Measurements from ENCODE around the gene SHISA2.

Gene SHISA2

DNA sequence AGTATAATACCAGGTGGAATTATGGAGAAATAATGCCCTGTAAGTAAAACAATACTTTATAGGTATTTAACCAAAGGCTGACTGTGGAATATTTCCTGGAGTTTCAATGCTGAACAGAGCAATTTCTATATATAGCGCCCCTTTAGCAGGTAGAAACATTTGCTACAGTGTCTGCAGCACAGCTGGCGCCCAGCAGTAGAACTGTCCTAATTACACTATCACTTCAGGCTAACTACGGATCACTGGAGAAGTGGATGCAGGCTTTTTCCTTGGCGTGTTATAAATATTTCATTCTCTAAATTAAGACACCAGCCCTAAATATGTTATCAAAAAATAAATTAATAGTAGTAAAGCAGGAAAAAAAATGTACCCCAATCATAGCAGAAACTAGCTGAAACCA lies 3.1 kb downstream of the SHISA2 start:
- DNase-seq (ENCODE audit: low read depth): no peak

DNA sequence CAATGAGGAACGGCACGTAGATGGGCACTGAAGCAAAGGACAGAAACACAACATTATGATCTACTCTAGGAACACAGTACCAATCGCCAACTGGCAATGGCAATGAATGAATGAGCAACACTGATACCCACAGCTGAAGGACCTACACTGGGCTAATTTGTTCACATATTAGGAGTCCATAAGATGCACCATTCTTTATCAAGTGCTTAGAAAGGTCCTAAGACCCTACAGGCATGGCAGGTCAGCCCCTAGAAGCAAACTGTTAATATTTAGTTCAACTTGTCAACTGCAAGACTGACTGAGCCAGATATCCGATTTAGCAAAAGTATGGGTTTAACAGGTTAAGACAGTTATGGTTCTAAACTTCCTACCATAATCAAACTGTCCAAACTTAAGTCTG lies 4.8 kb downstream of the SHISA2 start:
- DNase-seq (ENCODE audit: low read depth): no peak

GRCh38 chr13:26046639-26047038 lies 5.2 kb downstream of the SHISA2 start:
- DNase-seq (ENCODE audit: low read depth): no peak

DNA sequence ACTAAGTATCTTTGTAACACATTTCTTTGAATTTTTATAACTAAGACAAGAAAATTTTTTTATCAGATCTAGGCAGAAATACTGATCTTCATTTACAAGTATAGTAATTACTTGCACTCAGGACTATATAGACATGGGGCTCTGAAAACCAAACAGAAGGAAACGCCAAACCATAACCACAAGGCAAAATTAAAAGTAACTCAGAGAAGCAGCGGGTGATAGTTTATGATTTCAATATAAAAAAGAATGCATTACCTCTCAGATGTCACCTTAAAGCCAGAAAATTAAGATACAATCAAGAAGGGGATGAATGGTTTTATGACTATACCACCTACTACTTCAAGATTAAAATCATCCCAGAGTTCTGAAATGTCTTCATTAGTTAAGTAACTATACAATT lies 6.7 kb downstream of the SHISA2 start:
- DNase-seq (ENCODE audit: low read depth): no peak

GRCh38 chr13:26042785-26043184 lies 9.0 kb downstream of the SHISA2 start:
- no peak for DNase-seq (ENCODE audit: low read depth)

GRCh38 chr13:26041444-26041843 lies 10.4 kb downstream of the SHISA2 start:
- DNase-seq (ENCODE audit: low read depth): no peak

DNA sequence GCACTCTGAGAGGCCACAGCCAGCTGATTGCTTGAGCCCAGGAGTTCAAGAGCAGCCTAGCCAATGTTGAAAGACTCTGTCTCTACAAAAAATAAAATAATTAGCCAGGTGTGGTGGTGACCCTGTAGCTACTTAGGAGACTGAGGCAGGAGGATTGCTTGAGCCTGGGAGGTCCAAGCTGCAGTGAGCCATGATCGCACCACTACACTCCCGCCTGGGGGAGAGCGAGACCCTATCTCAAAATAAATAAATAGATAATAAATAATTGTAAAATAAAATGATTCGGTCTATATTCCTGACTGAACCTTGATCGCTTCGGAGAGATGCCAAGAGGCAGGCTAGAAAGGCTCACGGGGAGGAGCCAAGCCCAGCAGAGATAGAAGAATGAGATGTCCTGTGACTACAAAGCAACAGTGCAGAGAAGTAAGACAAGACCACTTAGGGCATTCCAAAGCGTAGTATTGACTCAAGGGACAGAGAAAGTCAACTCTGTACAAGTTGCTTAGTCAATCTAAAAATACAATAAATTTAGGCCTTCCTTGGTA lies 12.8 kb downstream of the SHISA2 start:
- no peak for DNase-seq (ENCODE audit: low read depth)

GRCh38 chr13:26037302-26037701 lies 14.5 kb downstream of the SHISA2 start:
- DNase-seq (ENCODE audit: low read depth): no peak

DNA sequence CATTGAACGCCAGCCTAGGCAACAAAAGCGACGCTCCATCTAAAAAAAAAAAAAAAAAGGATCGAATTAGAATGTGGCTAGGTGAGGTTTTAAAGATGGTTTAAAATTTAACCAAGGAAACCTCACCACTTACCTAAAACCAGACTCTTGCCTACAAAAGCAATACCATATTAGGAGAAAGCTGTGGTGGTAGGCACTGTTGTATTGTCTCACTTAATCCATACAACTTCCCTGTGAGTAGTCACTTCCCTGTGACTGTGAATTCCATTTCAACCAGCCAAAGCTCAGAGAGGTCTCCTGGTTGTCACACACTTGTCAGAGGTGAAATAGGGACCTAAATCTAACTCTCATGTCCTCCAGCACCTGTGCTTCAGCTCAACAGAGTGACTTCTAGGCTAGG lies 15.4 kb downstream of the SHISA2 start:
- no peak for DNase-seq (ENCODE audit: low read depth)

- DNase-seq (ENCODE audit: low read depth): no peak
These were observed 17.8 kb downstream of the SHISA2 start for GRCh38 chr13:26034018-26034417.

DNA sequence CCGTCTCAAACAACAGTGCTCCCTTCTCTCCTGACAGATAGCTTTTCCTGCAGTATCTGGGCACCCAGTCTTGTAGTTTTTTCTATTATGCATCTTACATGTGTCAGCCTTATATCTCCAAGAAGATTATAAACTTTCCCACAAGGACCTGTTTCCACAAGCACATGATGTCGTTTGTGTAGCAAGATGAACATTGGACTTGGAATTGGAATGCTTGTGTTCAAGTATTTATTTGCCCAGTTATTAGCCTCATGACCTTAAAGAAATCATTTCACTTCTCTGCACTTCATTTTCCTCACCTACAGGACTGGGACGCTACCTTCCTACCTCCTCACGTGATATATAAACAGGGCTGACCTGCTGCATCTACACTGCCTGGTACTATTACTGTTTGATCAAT lies 21.5 kb downstream of the SHISA2 start:
- DNase-seq (ENCODE audit: low read depth): no peak

GRCh38 chr13:26029581-26030136 lies 22.2 kb downstream of the SHISA2 start:
- no peak for DNase-seq (ENCODE audit: low read depth)

DNA sequence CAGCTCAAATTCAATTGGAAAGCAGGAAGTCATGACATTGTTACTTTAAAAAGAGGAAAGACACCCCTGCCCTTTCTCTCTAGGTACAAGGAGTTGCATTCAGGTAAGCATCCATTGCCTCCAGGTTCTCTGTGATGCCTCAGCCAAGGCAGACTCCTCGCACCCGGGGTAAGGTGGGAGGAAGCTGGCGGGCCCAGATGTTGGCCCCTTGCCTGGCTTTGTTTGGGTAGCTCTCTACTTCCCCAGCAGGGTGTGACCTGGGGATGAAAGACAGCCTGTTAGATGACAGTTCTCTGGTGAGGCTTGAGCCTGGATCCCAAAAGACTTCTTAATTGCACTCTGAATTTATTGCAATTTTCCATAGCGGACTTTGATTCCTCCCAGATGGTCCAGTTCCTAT lies 25.6 kb downstream of the SHISA2 start:
- DNase-seq (ENCODE audit: low read depth): no peak

- DNase-seq (ENCODE audit: low read depth): no peak
These were observed 26.0 kb downstream of the SHISA2 start for GRCh38 chr13:26025771-26026170.

GRCh38 chr13:26025196-26025595 lies 26.6 kb downstream of the SHISA2 start:
- no peak for DNase-seq (ENCODE audit: low read depth)

DNA sequence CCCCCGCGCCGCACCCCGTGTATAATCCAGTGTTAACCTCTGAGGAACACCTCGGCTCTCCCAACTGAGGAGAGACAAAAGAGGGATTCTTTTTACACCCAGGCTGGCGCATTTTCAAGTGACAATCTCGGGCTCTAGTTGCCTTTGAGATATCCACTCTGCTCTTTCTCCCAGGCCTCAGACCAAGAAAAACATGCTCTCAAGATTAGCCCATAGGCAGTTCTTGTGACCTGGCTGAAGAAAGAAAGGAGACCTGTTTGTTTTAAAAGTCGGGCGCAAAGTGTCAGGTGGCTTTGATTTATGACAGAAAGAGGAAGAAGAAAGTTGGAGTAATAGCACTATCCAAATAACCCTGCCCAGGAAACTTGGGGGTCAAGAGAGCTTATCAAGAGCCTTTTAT lies 27.3 kb downstream of the SHISA2 start:
- DNase-seq (ENCODE audit: low read depth): no peak

- DNase-seq (ENCODE audit: low read depth): no peak
These were observed 29.1 kb downstream of the SHISA2 start for GRCh38 chr13:26022538-26023292.

GRCh38 chr13:26021956-26022355 lies 29.9 kb downstream of the SHISA2 start:
- DNase-seq (ENCODE audit: low read depth): no peak

DNA sequence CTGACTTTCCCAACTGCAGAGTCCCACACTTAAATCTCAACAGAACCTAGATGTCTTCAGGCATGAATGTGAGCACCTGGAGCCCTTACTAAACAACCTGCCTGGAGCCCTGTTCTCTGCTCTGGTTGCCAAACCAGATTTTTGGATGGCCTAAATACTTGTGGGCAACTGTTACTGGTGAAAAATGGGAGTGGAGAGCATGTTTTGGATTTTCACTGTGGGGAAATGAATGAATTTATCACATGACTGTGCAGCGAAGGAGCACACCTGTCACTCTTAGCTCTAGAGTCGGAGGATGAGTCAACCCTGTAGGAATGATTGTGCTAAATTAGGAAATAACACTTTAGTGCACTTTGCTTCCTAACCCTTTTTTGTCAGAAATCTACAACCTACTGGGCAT lies 30.3 kb downstream of the SHISA2 start:
- DNase-seq (ENCODE audit: low read depth): no peak

- no peak for DNase-seq (ENCODE audit: low read depth)
These were observed 30.9 kb downstream of the SHISA2 start for GRCh38 chr13:26020891-26021290.

DNA sequence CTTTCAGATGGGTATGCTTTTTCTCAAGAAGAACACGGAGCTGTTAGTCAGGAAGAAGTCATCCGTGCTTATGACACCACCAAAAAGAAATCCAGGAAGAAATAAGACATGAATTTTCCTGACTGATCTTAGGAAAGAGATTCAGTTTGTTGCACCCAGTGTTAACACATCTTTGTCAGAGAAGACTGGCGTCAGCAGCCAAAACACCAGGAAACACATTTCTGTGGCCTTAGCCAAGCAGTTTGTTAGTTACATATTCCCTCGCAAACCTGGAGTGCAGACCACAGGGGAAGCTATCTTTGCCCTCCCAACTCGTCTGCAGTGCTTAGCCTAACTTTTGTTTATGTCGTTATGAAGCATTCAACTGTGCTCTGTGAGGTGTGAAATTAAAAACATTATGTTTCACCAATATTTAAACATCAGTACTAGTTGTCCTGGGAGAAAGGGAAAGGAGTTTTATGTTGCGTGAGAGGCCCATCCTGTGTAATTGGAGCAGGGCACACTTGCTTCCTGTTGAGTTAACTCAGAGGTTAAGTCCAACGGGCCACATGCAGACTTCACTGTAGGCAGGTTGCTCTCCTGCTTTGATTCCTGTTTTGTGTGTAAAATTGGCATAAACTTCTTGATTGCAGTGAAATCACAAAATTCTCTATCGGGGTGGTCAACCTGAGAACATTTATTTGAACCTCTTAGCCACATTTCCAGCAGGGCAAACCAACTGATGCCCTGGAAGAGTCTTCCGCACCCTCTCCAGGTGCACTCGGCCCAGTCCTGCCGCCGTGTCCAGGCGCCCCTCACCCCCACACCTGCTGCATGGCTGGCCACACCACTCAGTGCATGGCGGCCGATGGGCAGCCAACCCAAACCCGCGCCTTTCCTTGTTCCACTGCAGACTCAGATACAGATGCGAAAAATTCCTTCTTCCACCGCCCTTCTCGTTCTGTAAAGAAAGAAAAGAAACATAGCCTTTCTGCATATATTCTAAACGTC lies 31.6 kb downstream of the SHISA2 start:
- DNase-seq (ENCODE audit: low read depth): peak; percentile 31

DNA sequence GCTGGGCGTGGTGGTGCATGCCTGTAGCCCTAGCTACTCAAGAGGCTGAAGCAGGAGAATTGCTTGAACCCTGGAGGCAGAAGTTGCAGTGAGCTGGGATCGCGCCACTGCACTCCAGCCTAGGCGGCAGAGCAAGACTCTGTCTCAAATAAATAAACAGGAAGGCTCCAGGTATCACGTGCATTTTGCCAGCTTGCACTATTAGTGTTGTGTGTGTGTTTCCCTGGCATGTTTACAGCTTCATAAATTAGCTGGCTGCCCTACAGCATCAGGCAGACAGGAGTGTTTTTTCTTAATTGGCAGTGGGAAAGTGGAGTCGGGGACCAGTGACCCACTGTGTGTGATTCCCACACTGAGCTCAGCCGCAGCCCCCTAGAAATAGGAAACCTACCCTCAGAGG lies 32.6 kb downstream of the SHISA2 start:
- DNase-seq (ENCODE audit: low read depth): no peak
